K562 (cell line): ENCODE results near the gene KIFC3. TPM values are rescaled to one million over a fixed set of nuclear protein-coding genes. Genes with fewer than 3 reads are reported as not detected.
A peak's percentile ranks its signal among the peaks of the same experiment; 100 is the strongest.

Source experiments
- ASH1L ChIP-seq: fragments of 450-650 bp; IDR thresholded peaks from 2 replicates; pipeline ENCODE4 v1.6.1; 2018; ENCODE audit warnings: borderline replicate concordance, mild to moderate bottlenecking, low read depth; ENCODE audit not compliant: partially characterized antibody
- ATF1 ChIP-seq, 2 experiments: fragments of 450-650 bp in 1 of 2; IDR thresholded peaks; 2 replicates each; pipeline ENCODE4 v1.6.1; 2016; ENCODE audit warnings: missing compliant biosample characterization in 1 of 2, missing genetic modification characterization in 1 of 2
- ATF3 ChIP-seq, 2 experiments: fragments of 450-650 bp in 1 of 2; sonication (generic) in 1 of 2; formaldehyde crosslinking in 1 of 2; IDR thresholded peaks in 1 of 2; conservative IDR thresholded peaks in 1 of 2; 2 replicates each; pipeline versions ENCODE4 v1.6.1 to v1.8.1; 2016 to 2023; ENCODE audit warnings: mild to moderate bottlenecking in 2 of 2, moderate library complexity in 2 of 2, inconsistent platforms in 1 of 2, missing genetic modification reagents in 1 of 2
- BRD9 ChIP-seq: fragments of 450-650 bp; IDR thresholded peaks from 2 replicates; pipeline ENCODE4 v1.6.1; 2018; ENCODE audit warnings: low read depth; ENCODE audit not compliant: partially characterized antibody
- CCAR2 ChIP-seq: fragments of 200-400 bp; formaldehyde crosslinking; IDR thresholded peaks from 2 replicates; pipeline ENCODE4 v1.6.1; 2017; ENCODE audit warnings: mild to moderate bottlenecking, low read depth, low read length
- DACH1 ChIP-seq: fragments of 450-650 bp; IDR thresholded peaks from 2 replicates; pipeline ENCODE4 v1.6.1; 2018; ENCODE audit not compliant: partially characterized antibody
- EGR1 ChIP-seq: fragments of 450-650 bp; conservative IDR thresholded peaks from 2 replicates; pipeline ENCODE4 v1.6.1; 2017; ENCODE audit warnings: mild to moderate bottlenecking
- FOXJ2 ChIP-seq: fragments of 200-800 bp; sonication (Bioruptor generic); IDR thresholded peaks from 2 replicates; pipeline ENCODE4 v1.6.1; 2016; ENCODE audit warnings: missing genetic modification characterization, missing compliant biosample characterization
- HNRNPLL ChIP-seq: fragments of 200-400 bp; formaldehyde crosslinking; IDR thresholded peaks from 2 replicates; pipeline ENCODE4 v1.6.1; 2017; ENCODE audit warnings: low read length, low read depth, mild to moderate bottlenecking; ENCODE audit not compliant: poor library complexity, severe bottlenecking
- LCOR ChIP-seq: sonication (generic); formaldehyde crosslinking; IDR thresholded peaks from 2 replicates; pipeline ENCODE4 v1.8.0; 2022; ENCODE audit warnings: mild to moderate bottlenecking, missing genetic modification reagents
- MBD1 ChIP-seq: fragments of 250-450 bp; sonication (Bioruptor Pico); IDR thresholded peaks from 2 replicates; pipeline ENCODE4 v1.8.0; 2022; ENCODE audit warnings: inconsistent platforms
- MED1 ChIP-seq: sonication (generic); formaldehyde crosslinking; IDR thresholded peaks from 2 replicates; pipeline ENCODE4 v1.8.1; 2023; ENCODE audit warnings: missing genetic modification reagents, borderline replicate concordance
- PRPF4 ChIP-seq: fragments of 200-400 bp; formaldehyde crosslinking; IDR thresholded peaks from one replicate; pipeline ENCODE4 v1.6.1; 2017; ENCODE audit warnings: low read length, low read depth, mild to moderate bottlenecking; ENCODE audit not compliant: insufficient read depth, poor library complexity, severe bottlenecking
- PTRF ChIP-seq: fragments of 450-650 bp; IDR thresholded peaks from 2 replicates; pipeline ENCODE4 v1.6.1; 2016; ENCODE audit warnings: mild to moderate bottlenecking, missing genetic modification characterization, missing compliant biosample characterization
- TCF3 ChIP-seq: sonication (generic); formaldehyde crosslinking; IDR thresholded peaks from 2 replicates; pipeline ENCODE4 v1.4.0; 2020; ENCODE audit warnings: mild to moderate bottlenecking, missing genetic modification reagents
- XRCC4 ChIP-seq: IDR thresholded peaks from one replicate; pipeline ENCODE4 v1.6.1; 2011; ENCODE audit not compliant: insufficient read depth, insufficient read length; ENCODE audit errors: extremely low read depth
- ZNF143 ChIP-seq: sonication (generic); formaldehyde crosslinking; IDR thresholded peaks from 2 replicates; pipeline ENCODE4 v1.9.0; 2022; ENCODE audit warnings: mild to moderate bottlenecking, missing genetic modification reagents
- ZNF318 ChIP-seq, 2 experiments: fragments of 450-650 bp; IDR thresholded peaks; 2 replicates each; pipeline ENCODE4 v1.6.1; 2016; ENCODE audit warnings: mild to moderate bottlenecking in 2 of 2, borderline replicate concordance in 1 of 2, low read depth in 1 of 2, moderate library complexity in 1 of 2
- polyA plus RNA-seq, 8 experiments: library from polyadenylated mRNA; depleted of rRNA in 4 of 8; stranded (reverse) in 5 of 8; unstranded in 3 of 8; fragments of >200 nt; fragmentation: Nextera tagmentation in 2 of 8; fragmentation: Illumina TruSeq in 1 of 8; extraction: Ambion mirVana in 2 of 8; extraction: Trizol in 1 of 8; gene quantifications; 2 replicates each; pipeline versions ENCODE4 v1.2.1 to v1.2.3, GENCODE V29; 2011 to 2014; ENCODE audit warnings: inconsistent platforms in 1 of 8, missing spikeins in 1 of 8
- total RNA-seq, 7 experiments: library from RNA; depleted of rRNA in 6 of 7; stranded (reverse); fragments of >200 nt in 6 of 7; fragmentation: Illumina TruSeq in 2 of 7; extraction: Trizol in 2 of 7; gene quantifications; 2 replicates each; pipeline versions ENCODE4 v1.2.1 to v1.2.3, GENCODE V29; 2011 to 2021; ENCODE audit warnings: low replicate concordance in 1 of 7

The KIFC3 gene
- total and polyA plus RNA-seq, 9 of the 15 experiments (the other 6 are each of a cell fraction or from before 2014, with no cell fraction given), result 0.23 to 105 (median 26.2) TPM

GRCh38 chr16:57720142-57720575 is 82.1 kb downstream of the KIFC3 start (continued):
- TF ChIP-seq ATF3 (IDR thresholded peaks at IDR 0.05) (no peak), ATF3 (CRISPR knock-in tag; conservative IDR thresholded peaks at IDR 0.05) (no peak), ZNF143 (CRISPR knock-in tag) (no peak), ZNF318 (IDR thresholded peaks at IDR 0.05; ENCODE audit: borderline replicate concordance in 1 of 2, low read depth in 1 of 2) (no peak), ATF1 (CRISPR knock-in tag; IDR thresholded peaks at IDR 0.05) (no peak), ATF1 (tag; IDR thresholded peaks at IDR 0.05) (no peak), PTRF (no peak), HNRNPLL (no peak), TCF3 (CRISPR knock-in tag) (peak; percentile 19; the same call in 1 of the 2 replicates), EGR1 (no peak), LCOR (CRISPR knock-in tag) (no peak), FOXJ2 (tag) (no peak), BRD9 (no peak), DACH1 (no peak), PRPF4 (no peak), CCAR2 (no peak), MBD1 (CRISPR knock-in tag) (no peak), MED1 (CRISPR knock-in tag) (no peak), XRCC4 (no peak), ASH1L (no peak)
